Mesendoderm (in vitro differentiated cells): Measurements from ENCODE around the gene KRTCAP2.
"Not testable (repeated sequence)": the region's sequence is repeated elsewhere in the genome, so short reads cannot be mapped to it uniquely, and the experiment has no call there.

Experiments used
- DNase-seq: peaks from one replicate; pipeline ENCODE4 v3.0.0; 2013
- H2AK5ac ChIP-seq: 2 replicates; pipeline ENCODE4 v1.6.1; 2013; ENCODE audit warnings: low read length, inconsistent platforms
- H2BK120ac ChIP-seq: 2 replicates; pipeline ENCODE4 v1.6.1; 2013; ENCODE audit warnings: low read depth, mild to moderate bottlenecking, low read length, moderate library complexity, mixed read lengths
- H2BK15ac ChIP-seq: replicated peaks from 2 replicates; pipeline ENCODE4 v1.6.1; 2013; ENCODE audit warnings: low read depth, mild to moderate bottlenecking, moderate library complexity
- H2BK5ac ChIP-seq: 2 replicates; pipeline ENCODE4 v1.6.1; 2013; ENCODE audit warnings: low read length, inconsistent platforms
- H3K18ac ChIP-seq: 2 replicates; pipeline ENCODE4 v1.6.1; 2013; ENCODE audit warnings: mild to moderate bottlenecking, low read length, mixed read lengths
- H3K23ac ChIP-seq: one replicate; pipeline ENCODE4 v1.6.1; 2013; ENCODE audit warnings: low read length
- H3K27ac ChIP-seq: 2 replicates; pipeline ENCODE4 v1.5.1; 2013; ENCODE audit warnings: low read depth, mild to moderate bottlenecking, inconsistent platforms, low read length, moderate library complexity
- H3K27me3 ChIP-seq: 2 replicates; pipeline ENCODE4 v1.6.1; 2013; ENCODE audit warnings: low read length, control low read depth, mild to moderate bottlenecking, inconsistent platforms; ENCODE audit not compliant: insufficient read depth, poor library complexity
- H3K36me3 ChIP-seq: 2 replicates; pipeline ENCODE4 v1.6.1; 2013; ENCODE audit warnings: low read length, inconsistent platforms; ENCODE audit not compliant: control insufficient read depth, insufficient read depth
- H3K4ac ChIP-seq: one replicate; pipeline ENCODE4 v1.6.1; 2013; ENCODE audit warnings: low read depth, mild to moderate bottlenecking, low read length, moderate library complexity
- H3K4me1 ChIP-seq: 2 replicates; pipeline ENCODE4 v1.6.1; 2013; ENCODE audit warnings: low read depth, low read length, inconsistent platforms; ENCODE audit not compliant: control insufficient read depth
- H3K4me2 ChIP-seq: 2 replicates; pipeline ENCODE4 v1.6.1; 2013; ENCODE audit warnings: low read length
- H3K4me3 ChIP-seq: 2 replicates; pipeline ENCODE4 v1.5.1; 2013; ENCODE audit warnings: mild to moderate bottlenecking, low read length
- H3K56ac ChIP-seq: one replicate; pipeline ENCODE4 v1.6.1; 2013; ENCODE audit warnings: low read length
- H3K79me1 ChIP-seq: 2 replicates; pipeline ENCODE4 v1.6.1; 2013; ENCODE audit warnings: low read length, inconsistent platforms
- H3K79me2 ChIP-seq: 2 replicates; pipeline ENCODE4 v1.6.1; 2013; ENCODE audit warnings: mild to moderate bottlenecking, low read length; ENCODE audit not compliant: control insufficient read depth, insufficient read depth
- H3K9ac ChIP-seq: 2 replicates; pipeline ENCODE4 v1.6.1; 2013; ENCODE audit warnings: low read length, inconsistent platforms
- H4K5ac ChIP-seq: one replicate; pipeline ENCODE4 v1.6.1; 2013; ENCODE audit warnings: low read length
- H4K8ac ChIP-seq: one replicate; pipeline ENCODE4 v1.6.1; 2013; ENCODE audit warnings: low read depth, mild to moderate bottlenecking, control low read depth, low read length, moderate library complexity
- WGBS: extraction: QIAGEN DNeasy Blood & Tissue Kit; methylation state at CpG from one replicate; pipeline ENCODE4 v1.1.7; 2013; ENCODE audit warnings: low lambda C conversion rate, missing lambda C conversion rate; ENCODE audit not compliant: insufficient coverage; ENCODE audit errors: extremely low coverage; 5-methylcytosine and 5-hydroxymethylcytosine counted together

The KRTCAP2 gene

DNA sequence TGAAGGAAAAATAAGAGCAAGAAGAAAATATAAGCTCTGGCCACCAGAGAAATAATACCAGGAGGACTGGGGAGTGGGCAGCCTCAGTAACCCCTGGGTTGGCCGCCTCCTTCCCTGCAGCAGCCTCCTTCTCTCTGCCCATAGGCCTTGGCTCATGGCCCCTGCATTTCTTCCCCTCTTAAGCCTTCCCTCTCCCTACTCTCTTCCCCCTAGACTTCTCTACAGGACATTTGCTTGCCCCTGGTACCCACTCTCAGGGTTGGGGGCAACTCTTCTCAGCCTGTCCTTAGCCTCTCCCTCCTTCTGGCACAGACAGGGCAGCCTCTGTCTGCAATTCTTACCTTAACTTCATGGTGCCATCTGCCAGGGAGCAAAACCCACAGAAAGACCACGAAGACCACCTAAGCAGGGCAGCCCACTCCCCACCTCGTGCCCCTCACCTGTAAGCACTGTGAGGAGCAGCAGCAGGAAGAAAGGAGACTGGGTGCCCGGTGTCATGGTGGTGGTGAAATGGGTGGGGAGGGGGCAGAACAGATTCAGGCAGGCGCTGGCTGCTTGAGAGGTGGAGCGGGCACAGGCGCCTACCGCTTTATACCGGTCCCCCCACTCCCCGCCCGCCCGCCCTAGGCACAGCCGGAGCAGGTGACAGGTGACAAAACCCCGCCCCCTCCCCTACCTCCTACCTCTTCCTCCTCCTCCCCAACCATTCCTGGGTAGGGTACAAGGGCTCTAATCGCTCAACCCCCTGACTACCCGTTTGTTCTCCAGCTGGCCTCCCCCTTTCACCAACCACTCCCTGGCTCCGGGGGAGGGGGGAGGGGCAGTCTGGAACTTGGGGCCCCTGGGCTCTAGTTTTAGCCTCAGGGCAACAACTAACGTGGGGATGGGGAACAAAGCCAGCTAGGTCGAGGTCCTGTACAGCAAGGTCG, 19.5 kb upstream of the KRTCAP2 start:
- Histone ChIP-seq H3K4me1 (peaks cover 5% of the 10 kb centered on the region), H3K4me2 (peak overlapping the region; percentile 98), H3K9ac (peak overlapping the region; percentile 91), H3K56ac (peak overlapping the region; percentile 95), H4K8ac (no peak overlapping the region), H3K23ac (no peak overlapping the region), H3K27ac (peak overlapping the region; percentile 50), H2BK15ac (no peak overlapping the region), H3K4me3 (peak overlapping the region; percentile 67), H2BK120ac (no peak overlapping the region), H3K18ac (peak overlapping the region; percentile 61), H3K4ac (no peak overlapping the region), H3K27me3 (no peaks in the 10 kb centered on the region), H3K79me1 (no peaks in the 10 kb centered on the region), H2BK5ac (no peak overlapping the region), H2AK5ac (no peak overlapping the region), H3K36me3 (peaks cover 1% of the 10 kb centered on the region), H4K5ac (no peak overlapping the region), H3K79me2 (peaks cover 13% of the 10 kb centered on the region)
- DNase-seq, result peak; percentile 52
- no CpG with 5 or more reads among the region's 20 CpGs for WGBS

DNA sequence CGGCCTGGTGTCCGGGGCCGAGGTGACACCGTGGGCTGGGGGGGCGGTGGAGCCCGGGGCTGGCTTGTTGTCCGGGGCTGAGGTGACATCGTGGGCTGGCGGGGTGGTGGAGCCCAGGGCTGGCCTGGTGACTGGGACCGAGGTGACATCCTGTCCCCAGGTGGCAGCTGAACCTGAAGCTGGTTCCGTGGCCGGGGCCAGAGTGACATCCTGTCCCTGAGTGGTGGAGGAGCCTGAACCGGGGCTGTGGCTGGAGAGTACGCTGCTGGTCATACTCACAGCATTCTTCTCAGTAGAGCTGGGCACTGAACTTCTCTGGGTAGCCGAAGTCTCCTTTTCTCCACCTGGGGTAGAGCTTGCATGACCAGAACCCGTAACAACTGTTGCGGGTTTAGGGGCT, 18.8 kb upstream of the KRTCAP2 start:
- no peaks in the 10 kb centered on the region for H3K79me1 ChIP-seq
- H3K18ac ChIP-seq, result no peak overlapping the region
- no CpG with 5 or more reads among the region's 17 CpGs for WGBS
- H3K27ac ChIP-seq, result no peak overlapping the region
- no peak overlapping the region for H4K8ac ChIP-seq
- H3K23ac ChIP-seq, result peak overlapping the region; percentile 45
- peaks cover 5% of the 10 kb centered on the region for H3K4me1 ChIP-seq
- no peak overlapping the region for H3K56ac ChIP-seq
- H3K79me2 ChIP-seq, result peaks cover 13% of the 10 kb centered on the region
- H3K9ac ChIP-seq, result no peak overlapping the region
- no peak overlapping the region for H3K4me2 ChIP-seq
- no peaks in the 10 kb centered on the region for H3K36me3 ChIP-seq
- no peak overlapping the region for H3K4me3 ChIP-seq
- no peak overlapping the region for H2BK120ac ChIP-seq
- no peak overlapping the region for H3K4ac ChIP-seq
- no peak for DNase-seq
- no peak overlapping the region for H2AK5ac ChIP-seq
- no peak overlapping the region for H2BK15ac ChIP-seq
- no peaks in the 10 kb centered on the region for H3K27me3 ChIP-seq
- no peak overlapping the region for H2BK5ac ChIP-seq
- H4K5ac ChIP-seq, result no peak overlapping the region

DNA sequence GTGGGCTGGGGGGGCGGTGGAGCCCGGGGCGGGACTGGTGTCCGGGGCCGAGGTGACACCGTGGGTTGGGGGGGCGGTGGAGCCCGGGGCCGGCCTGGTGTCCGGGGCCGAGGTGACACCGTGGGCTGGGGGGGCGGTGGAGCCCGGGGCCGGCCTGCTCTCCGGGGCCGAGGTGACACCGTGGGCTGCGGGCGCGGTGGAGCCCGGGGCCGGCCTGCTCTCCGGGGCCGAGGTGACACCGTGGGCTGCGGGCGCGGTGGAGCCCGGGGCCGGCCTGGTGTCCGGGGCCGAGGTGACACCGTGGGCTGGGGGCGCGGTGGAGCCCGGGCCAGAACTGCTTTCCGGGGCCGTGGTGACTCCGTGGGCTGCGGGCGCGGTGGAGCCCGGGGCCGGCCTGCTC, 16.8 kb upstream of the KRTCAP2 start:
- not testable (repeated sequence) for H2AK5ac ChIP-seq

DNA sequence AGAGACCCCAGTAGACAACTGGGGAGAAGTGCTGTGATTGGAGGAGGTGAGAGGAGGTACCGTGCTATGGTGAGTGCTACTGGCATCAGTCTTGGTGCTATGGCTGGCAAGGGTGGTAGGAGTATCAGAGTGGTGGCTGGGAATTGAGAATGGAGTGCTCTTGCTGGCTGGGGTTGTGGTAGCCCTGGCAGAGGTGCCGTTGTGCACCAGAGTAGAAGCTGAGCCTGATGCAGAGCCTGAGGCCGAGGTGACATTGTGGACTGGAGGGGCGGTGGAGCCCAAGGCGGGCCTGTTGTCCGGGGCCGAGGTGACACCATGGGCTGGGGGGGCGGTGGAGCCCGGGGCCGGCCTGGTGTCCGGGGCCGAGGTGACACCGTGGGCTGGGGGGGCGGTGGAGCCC, 15.2 kb upstream of the KRTCAP2 start:
- H3K56ac ChIP-seq, result no peak overlapping the region
- no peak overlapping the region for H3K4me3 ChIP-seq
- WGBS, result no CpG with 5 or more reads among the region's 14 CpGs

More for the DNA sequence above, 16.8 kb upstream of the KRTCAP2 start:
- WGBS, result no CpG with 5 or more reads among the region's 45 CpGs
- not testable (repeated sequence) for H3K79me2 ChIP-seq, H3K9ac ChIP-seq, H2BK15ac ChIP-seq, H3K4ac ChIP-seq, DNase-seq, H3K27ac ChIP-seq, H3K79me1 ChIP-seq, H3K18ac ChIP-seq, H3K27me3 ChIP-seq, H3K36me3 ChIP-seq, H3K4me1 ChIP-seq, H2BK120ac ChIP-seq, H3K4me2 ChIP-seq, H3K4me3 ChIP-seq, H2BK5ac ChIP-seq, H3K56ac ChIP-seq, H3K23ac ChIP-seq, H4K8ac ChIP-seq, H4K5ac ChIP-seq

DNA sequence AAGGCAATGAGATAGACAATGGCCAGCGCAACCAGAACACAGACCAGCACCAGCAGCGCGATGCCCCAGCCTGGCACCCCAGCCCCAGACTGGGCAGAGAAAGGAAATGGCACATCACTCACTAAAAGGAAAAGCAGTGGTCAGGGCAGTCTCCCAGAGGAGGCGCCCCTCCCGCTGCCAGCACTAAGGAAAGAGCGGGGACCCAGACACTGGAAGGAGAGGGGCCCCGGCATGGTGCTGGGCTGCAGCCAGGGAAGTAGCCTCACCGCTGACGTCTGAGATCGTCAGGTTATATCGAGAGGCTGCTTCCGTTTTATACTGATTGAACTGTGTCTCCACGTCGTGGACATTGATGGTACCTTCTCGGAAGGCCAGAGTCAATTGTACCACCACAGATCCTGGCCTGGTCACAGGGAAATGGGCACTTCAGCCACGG, 14.4 kb upstream of the KRTCAP2 start:
- no peak overlapping the region for H2BK15ac ChIP-seq
- H2BK5ac ChIP-seq, result no peak overlapping the region
- no peak overlapping the region for H3K56ac ChIP-seq
- H3K4me2 ChIP-seq, result no peak overlapping the region
- H2AK5ac ChIP-seq, result no peak overlapping the region
- no peaks in the 10 kb centered on the region for H3K4me1 ChIP-seq
- H3K4ac ChIP-seq, result no peak overlapping the region
- DNase-seq, result no peak
- no CpG with 5 or more reads among the region's 16 CpGs for WGBS
- no peak overlapping the region for H4K8ac ChIP-seq
- no peaks in the 10 kb centered on the region for H3K27me3 ChIP-seq
- no peak overlapping the region for H3K18ac ChIP-seq
- H2BK120ac ChIP-seq, result no peak overlapping the region
- no peak overlapping the region for H3K27ac ChIP-seq
- H3K36me3 ChIP-seq, result no peaks in the 10 kb centered on the region
- no peaks in the 10 kb centered on the region for H3K79me2 ChIP-seq
- no peak overlapping the region for H3K4me3 ChIP-seq
- H4K5ac ChIP-seq, result no peak overlapping the region
- no peak overlapping the region for H3K23ac ChIP-seq
- H3K9ac ChIP-seq, result no peak overlapping the region
- H3K79me1 ChIP-seq, result no peaks in the 10 kb centered on the region

More for the DNA sequence above, 15.2 kb upstream of the KRTCAP2 start:
- no peak overlapping the region for H2AK5ac ChIP-seq
- H3K4me2 ChIP-seq, result no peak overlapping the region
- no peak overlapping the region for H3K18ac ChIP-seq
- no peak overlapping the region for H3K23ac ChIP-seq
- H4K5ac ChIP-seq, result no peak overlapping the region
- H4K8ac ChIP-seq, result no peak overlapping the region
- H3K79me2 ChIP-seq, result no peaks in the 10 kb centered on the region
- H3K79me1 ChIP-seq, result no peaks in the 10 kb centered on the region
- no peak overlapping the region for H3K9ac ChIP-seq
- H3K27me3 ChIP-seq, result no peaks in the 10 kb centered on the region
- H3K36me3 ChIP-seq, result no peaks in the 10 kb centered on the region
- no peak overlapping the region for H3K4ac ChIP-seq
- no peak overlapping the region for H2BK15ac ChIP-seq
- H3K27ac ChIP-seq, result no peak overlapping the region
- H3K4me1 ChIP-seq, result no peaks in the 10 kb centered on the region
- no peak for DNase-seq
- no peak overlapping the region for H2BK5ac ChIP-seq
- H2BK120ac ChIP-seq, result no peak overlapping the region
